ENCODE data around the gene LPP.

Gene LPP

GRCh38 chr3:188380722-188381121 lies 226.8 kb downstream of the LPP start:
- no peak for DNase-seq

- no peak for DNase-seq
Observed at GRCh38 chr3:188383748-188384147, 229.8 kb downstream of the LPP start.

GRCh38 chr3:188385295-188385694 lies 231.3 kb downstream of the LPP start:
- no peak for DNase-seq

- no peak for DNase-seq
Observed at GRCh38 chr3:188389711-188390342, 235.9 kb downstream of the LPP start.

GRCh38 chr3:188390343-188390718 lies 236.4 kb downstream of the LPP start:
- no peak for DNase-seq

- DNase-seq = no peak
Observed at GRCh38 chr3:188390775-188391443, 237.0 kb downstream of the LPP start.

- no peak for DNase-seq
Observed at GRCh38 chr3:188391592-188391991, 237.6 kb downstream of the LPP start.

- no peak for DNase-seq
Observed at GRCh38 chr3:188392076-188392475, 238.1 kb downstream of the LPP start.

- no peak for DNase-seq
Observed at GRCh38 chr3:188394623-188395022, 240.7 kb downstream of the LPP start.

GRCh38 chr3:188396251-188396650 lies 242.3 kb downstream of the LPP start:
- no peak for DNase-seq

- DNase-seq = no peak
Observed at GRCh38 chr3:188396900-188397299, 242.9 kb downstream of the LPP start.

GRCh38 chr3:188397766-188398705 lies 244.1 kb downstream of the LPP start:
- no peak for DNase-seq

GRCh38 chr3:188400494-188401243 lies 246.7 kb downstream of the LPP start:
- DNase-seq = no peak

GRCh38 chr3:188401244-188401993 lies 247.5 kb downstream of the LPP start:
- no peak for DNase-seq

- DNase-seq = no peak
Observed at GRCh38 chr3:188402229-188402628, 248.3 kb downstream of the LPP start.

- DNase-seq = no peak
Observed at GRCh38 chr3:188403404-188403803, 249.4 kb downstream of the LPP start.

- DNase-seq = no peak
Observed at GRCh38 chr3:188404124-188404523, 250.2 kb downstream of the LPP start.

- no peak for DNase-seq
Observed at GRCh38 chr3:188404701-188405100, 250.7 kb downstream of the LPP start.

- no peak for DNase-seq
Observed at GRCh38 chr3:188407158-188407880, 253.4 kb downstream of the LPP start.

- no peak for DNase-seq
Observed at GRCh38 chr3:188408831-188409230, 254.9 kb downstream of the LPP start.

GRCh38 chr3:188411750-188412149 lies 257.8 kb downstream of the LPP start:
- DNase-seq = no peak

- no peak for DNase-seq
Observed at GRCh38 chr3:188415196-188415595, 261.2 kb downstream of the LPP start.
